Retinal pigment epithelial cell (primary cell): ENCODE results near the gene KCNH4.
A peak's percentile ranks its signal among the peaks of the same experiment; 100 is the strongest.

ENCODE experiments used
- DNase-seq: peaks from one replicate; pipeline ENCODE4 v3.0.0-alpha.2; 2010; ENCODE audit warnings: low read depth
- H3K4me3 ChIP-seq: 2 replicates; pipeline ENCODE4 v1.5.1; 2011; ENCODE audit warnings: mild to moderate bottlenecking, low read length, control low read depth, moderate library complexity
- CTCF ChIP-seq: conservative IDR thresholded peaks from 2 replicates; pipeline ENCODE4 v1.5.1; 2011; ENCODE audit warnings: low read depth, low read length, control low read depth, inconsistent platforms

KCNH4 gene

GRCh38 chr17:42118126-42118510 lies 62.8 kb downstream of the KCNH4 start:
- DNase-seq = no peak
- no peak for TF ChIP-seq CTCF
- H3K4me3 ChIP-seq = no peak overlapping the region

- DNase-seq = no peak
- no peak overlapping the region for H3K4me3 ChIP-seq
- no peak for TF ChIP-seq CTCF
Measured at GRCh38 chr17:42117397-42118125, 63.4 kb downstream of the KCNH4 start.

- peak; percentile 84 for TF ChIP-seq CTCF
- DNase-seq = no peak
- no peak overlapping the region for H3K4me3 ChIP-seq
Measured at GRCh38 chr17:42116705-42117396, 64.1 kb downstream of the KCNH4 start.

- TF ChIP-seq CTCF = no peak
- no peak for DNase-seq
- H3K4me3 ChIP-seq = no peak overlapping the region
Measured at GRCh38 chr17:42114118-42114517, 66.8 kb downstream of the KCNH4 start.

GRCh38 chr17:42113293-42114069 lies 67.5 kb downstream of the KCNH4 start:
- DNase-seq = no peak
- H3K4me3 ChIP-seq = no peak overlapping the region
- TF ChIP-seq CTCF = no peak

- H3K4me3 ChIP-seq = peak within 1 kb of the TSS; percentile 30
- no peak for TF ChIP-seq CTCF
- peak; percentile 66 for DNase-seq
Measured at GRCh38 chr17:42112552-42113176, 68.3 kb downstream of the KCNH4 start, which contains the start of gene DHX58. Gene DHX58 (minus strand): TSS chr17:42112714. CDS start chr17:42111892, 822 bp downstream.
